ENCODE results near the gene PHLDB3.
"Not testable (repeated sequence)": the region's sequence is repeated elsewhere in the genome, so short reads cannot be mapped to it uniquely, and the experiment has no call there.

DNA sequence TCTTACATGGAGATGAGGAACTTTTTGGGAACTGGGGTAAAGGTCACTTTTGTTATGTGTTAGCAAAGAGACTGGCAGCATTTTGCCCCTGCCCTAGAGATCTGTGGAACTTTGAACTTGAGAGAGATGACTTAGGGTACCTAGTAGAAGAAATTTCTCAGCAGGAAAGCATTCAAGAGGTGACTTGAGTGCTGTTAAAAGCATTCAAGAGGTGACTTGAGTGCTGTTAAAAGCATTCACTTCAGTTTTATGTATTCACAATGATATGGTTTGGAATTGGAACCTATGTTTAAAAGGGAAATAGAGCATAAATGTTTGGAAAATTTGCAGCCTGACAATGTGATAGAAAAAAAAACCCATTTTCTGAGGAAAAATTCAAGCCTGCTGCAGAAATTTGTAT is 7.9 kb upstream of the PHLDB3 start:
- TF ChIP-seq CTCF (conservative IDR thresholded peaks at IDR 0.05; ENCODE audit: low read length); EZH2phosphoT487 (IDR thresholded peaks at IDR 0.05; ENCODE audit: borderline replicate concordance, low read depth, low read length): not testable (repeated sequence)

All from OCI-LY7 (cell line).